Upper lobe of left lung (tissue), 6 donors: ENCODE measurements around the gene GAL3ST2. TPM values are rescaled to one million over a fixed set of nuclear protein-coding genes. Genes with fewer than 3 reads are reported as not detected.

Experiments used
- total RNA-seq, 6 donors: library from RNA; depleted of rRNA in 4 of 6; stranded (reverse); fragments of >200 nt in 4 of 6; gene quantifications; one replicate each; pipeline versions ENCODE4 v1.1.0 to v1.2.1, GENCODE V29; 2016 to 2021
- donor health status: DM: no; HTN: no; CAD: no; lungs with moderate emphysema.
- donor health status: DM: no; HTN: yes; CAD: no; lungs with severe emphysema.

Gene GAL3ST2
- total RNA-seq, 6 donors from 2014 or later, result 0.59 to 2.1 (median 0.91) TPM; not detected in 3

Other genes with a start within 250 kb of the GAL3ST2 start
- gene BOK, start 218.1 kb upstream of the GAL3ST2 start, total RNA-seq, result 100 to 1,000 TPM in 1 of 6 donors, 10 to 100 TPM in 5; 42.9 to 143 (median 61.3) TPM
- 10 to 100 TPM; 36.6 to 85.9 (median 48.1) TPM for gene THAP4, start 139.7 kb upstream of the GAL3ST2 start, total RNA-seq
- gene ATG4B, start 139.1 kb upstream of the GAL3ST2 start, total RNA-seq, result 100 to 1,000 TPM in 1 of 6 donors, 10 to 100 TPM in 5; 53.1 to 213 (median 68.1) TPM
- gene DTYMK, start 90.0 kb upstream of the GAL3ST2 start, total RNA-seq, result 10 to 100 TPM; 10.2 to 43.0 (median 19.6) TPM
- 100 to 1,000 TPM in 1 of 6 donors, 10 to 100 TPM in 5; 20.2 to 181 (median 41.5) TPM for gene ING5, start 74.8 kb upstream of the GAL3ST2 start, total RNA-seq
- gene D2HGDH, start 42.2 kb upstream of the GAL3ST2 start, total RNA-seq, result 100 to 1,000 TPM in 1 of 6 donors, 10 to 100 TPM in 5; 12.5 to 155 (median 35.8) TPM
- gene NEU4, start 32.4 kb downstream of the GAL3ST2 start, total RNA-seq, result 1 to 10 TPM in 1 of 6 donors, not detected in 5; 2.9 TPM
- 1 to 10 TPM in 2 of 6 donors, under 1 TPM in 3, not detected in 1; 0.49 to 4.2 (median 0.91) TPM for gene PDCD1, start 82.1 kb downstream of the GAL3ST2 start, total RNA-seq
- 1 to 10 TPM in 2 of 6 donors, under 1 TPM in 3, not detected in 1; 0.14 to 2.1 (median 0.69) TPM for gene RTP5, start 92.9 kb downstream of the GAL3ST2 start, total RNA-seq